ENCODE data around the gene FSD2.

The FSD2 gene

DNA sequence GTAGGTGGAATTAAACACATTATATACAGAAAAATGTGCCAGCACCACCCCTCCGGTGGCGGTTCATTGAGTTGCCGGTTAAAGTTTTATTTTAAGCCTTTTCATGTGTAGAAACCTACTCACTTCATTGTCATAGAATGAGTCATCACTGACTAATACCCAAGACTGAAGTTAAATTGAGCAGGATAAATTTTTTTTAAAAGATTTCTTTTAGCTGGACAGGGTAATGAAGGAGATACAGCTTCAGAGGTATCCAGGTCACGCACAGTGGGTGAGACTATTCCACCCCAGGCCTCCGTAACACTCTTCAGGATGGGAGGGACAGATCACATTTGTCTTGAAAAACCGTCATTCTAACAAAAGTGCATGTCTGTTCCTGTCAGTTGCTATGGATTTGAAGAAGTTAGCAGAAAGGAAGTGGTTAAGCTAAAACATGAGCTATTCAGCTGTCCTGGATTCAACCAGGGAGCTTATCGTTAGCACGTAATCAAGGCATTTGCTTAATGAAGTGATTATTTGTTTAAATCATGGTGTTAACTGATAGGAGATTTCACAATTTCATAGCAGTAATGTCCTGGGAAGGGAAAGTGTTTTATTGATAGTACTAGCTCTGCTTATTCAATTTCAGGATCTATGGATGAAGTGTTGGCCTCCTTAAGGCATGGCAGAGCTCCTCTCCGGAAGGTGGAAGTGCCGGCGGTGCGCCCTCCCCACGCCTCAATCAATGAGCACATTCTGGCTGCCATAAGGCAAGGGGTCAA lies 26.9 kb upstream of the FSD2 start:
- CTCF ChIA-PET: interaction anchor here (0.7 to 1.4 kb wide), 4 partner anchors 18 to 178 kb away, joined by 3 to 7 read pairs (median 4); partner anchors contain the start of gene C15orf40
- peak; percentile 53 for DNase-seq (ENCODE audit: low read depth, low spot score)
- no peak overlapping the region for H3K4me3 ChIP-seq (ENCODE audit: low read depth, low read length)
- POLR2A ChIA-PET: interaction anchor here (1.1 to 1.2 kb wide), 4 partner anchors 19 to 292 kb away, joined by 3 to 4 read pairs (median 4); partner anchors contain the start of genes RAMAC and RPS17
- TF ChIP-seq, protein P1, sequence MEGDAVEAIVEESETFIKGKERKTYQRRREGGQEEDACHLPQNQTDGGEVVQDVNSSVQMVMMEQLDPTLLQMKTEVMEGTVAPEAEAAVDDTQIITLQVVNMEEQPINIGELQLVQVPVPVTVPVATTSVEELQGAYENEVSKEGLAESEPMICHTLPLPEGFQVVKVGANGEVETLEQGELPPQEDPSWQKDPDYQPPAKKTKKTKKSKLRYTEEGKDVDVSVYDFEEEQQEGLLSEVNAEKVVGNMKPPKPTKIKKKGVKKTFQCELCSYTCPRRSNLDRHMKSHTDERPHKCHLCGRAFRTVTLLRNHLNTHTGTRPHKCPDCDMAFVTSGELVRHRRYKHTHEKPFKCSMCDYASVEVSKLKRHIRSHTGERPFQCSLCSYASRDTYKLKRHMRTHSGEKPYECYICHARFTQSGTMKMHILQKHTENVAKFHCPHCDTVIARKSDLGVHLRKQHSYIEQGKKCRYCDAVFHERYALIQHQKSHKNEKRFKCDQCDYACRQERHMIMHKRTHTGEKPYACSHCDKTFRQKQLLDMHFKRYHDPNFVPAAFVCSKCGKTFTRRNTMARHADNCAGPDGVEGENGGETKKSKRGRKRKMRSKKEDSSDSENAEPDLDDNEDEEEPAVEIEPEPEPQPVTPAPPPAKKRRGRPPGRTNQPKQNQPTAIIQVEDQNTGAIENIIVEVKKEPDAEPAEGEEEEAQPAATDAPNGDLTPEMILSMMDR (IDR thresholded peaks at IDR 0.05; ENCODE audit: insufficient read depth, low read length, missing control alignments): no peak

DNA sequence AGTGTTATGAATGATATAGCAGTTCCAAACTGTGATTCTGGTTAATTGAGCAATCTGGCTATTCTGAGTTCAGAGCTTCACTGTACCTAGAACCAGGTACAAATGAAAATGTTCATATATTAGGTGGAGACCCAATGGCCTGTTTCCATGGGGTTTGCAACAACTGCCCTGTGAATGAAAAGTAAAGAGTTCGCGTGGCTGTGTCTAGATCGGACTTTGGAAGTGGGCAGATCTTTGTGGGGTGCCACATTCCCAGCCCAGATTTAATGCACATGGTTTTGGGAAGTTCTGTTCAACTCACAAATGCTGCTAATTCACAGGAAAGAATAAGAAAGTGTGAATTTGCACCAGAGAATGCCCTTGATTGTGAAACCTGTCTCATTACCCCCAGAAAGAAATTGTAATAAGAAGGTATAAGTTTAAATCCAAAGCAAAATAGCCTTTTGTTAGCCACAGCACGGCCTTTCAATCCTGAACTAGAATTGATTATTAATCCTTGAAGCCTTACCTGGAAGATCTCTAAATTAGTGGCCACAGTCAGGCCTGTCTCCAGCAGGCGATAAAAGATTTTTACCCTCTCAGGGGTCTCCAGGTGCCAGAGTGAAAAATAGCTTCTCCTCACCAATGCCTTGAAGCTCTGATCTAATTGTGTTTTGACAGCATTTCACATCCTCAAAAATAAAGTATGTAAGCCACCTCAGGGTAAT lies 26.2 kb upstream of the FSD2 start:
- TF ChIP-seq, protein P1 (IDR thresholded peaks at IDR 0.05; ENCODE audit: insufficient read depth, low read length, missing control alignments): no peak
- H3K4me3 ChIP-seq (ENCODE audit: low read depth, low read length): no peak overlapping the region
- CTCF ChIA-PET: interaction anchor here (0.7 to 1.4 kb wide), 4 partner anchors 18 to 179 kb away, joined by 3 to 7 read pairs (median 4); partner anchors contain the start of gene C15orf40
- POLR2A ChIA-PET: interaction anchor here (1.1 to 1.2 kb wide), 4 partner anchors 20 to 292 kb away, joined by 3 to 4 read pairs (median 4); partner anchors contain the start of genes RAMAC and RPS17
- no peak for DNase-seq (ENCODE audit: low read depth, low spot score)

- CTCF ChIA-PET: no interaction called here
- H3K4me3 ChIP-seq (ENCODE audit: low read depth, low read length): no peak overlapping the region
- TF ChIP-seq, protein P1 (IDR thresholded peaks at IDR 0.05; ENCODE audit: insufficient read depth, low read length, missing control alignments): no peak
- DNase-seq (ENCODE audit: low read depth, low spot score): no peak
- POLR2A ChIA-PET: no interaction called here
These were observed 24.7 kb upstream of the FSD2 start for GRCh38 chr15:82830427-82831173.

DNA sequence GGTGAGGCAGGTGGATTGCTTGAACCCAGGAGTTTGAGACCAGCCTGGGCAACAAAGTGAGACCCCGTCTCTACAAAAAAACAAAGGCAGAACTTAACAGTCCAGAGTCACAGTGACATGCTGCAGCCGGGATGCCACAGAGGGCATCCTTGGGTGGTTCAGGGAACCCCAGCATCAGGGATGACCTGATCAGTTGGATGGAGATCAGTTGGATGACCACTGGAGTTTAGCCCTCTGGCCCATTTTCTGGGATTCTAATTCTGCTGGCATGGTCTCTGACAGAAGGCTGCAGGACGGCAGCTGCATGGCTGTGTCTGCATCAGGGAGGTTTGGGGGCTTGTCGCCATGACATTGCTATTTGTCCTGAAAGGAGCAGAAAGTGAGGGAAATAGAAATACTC lies 23.4 kb upstream of the FSD2 start:
- H3K4me3 ChIP-seq (ENCODE audit: low read depth, low read length): no peak overlapping the region
- no peak for DNase-seq (ENCODE audit: low read depth, low spot score)
- POLR2A ChIA-PET: no interaction called here
- TF ChIP-seq, protein P1 (IDR thresholded peaks at IDR 0.05; ENCODE audit: insufficient read depth, low read length, missing control alignments): no peak
- CTCF ChIA-PET: no interaction called here

DNA sequence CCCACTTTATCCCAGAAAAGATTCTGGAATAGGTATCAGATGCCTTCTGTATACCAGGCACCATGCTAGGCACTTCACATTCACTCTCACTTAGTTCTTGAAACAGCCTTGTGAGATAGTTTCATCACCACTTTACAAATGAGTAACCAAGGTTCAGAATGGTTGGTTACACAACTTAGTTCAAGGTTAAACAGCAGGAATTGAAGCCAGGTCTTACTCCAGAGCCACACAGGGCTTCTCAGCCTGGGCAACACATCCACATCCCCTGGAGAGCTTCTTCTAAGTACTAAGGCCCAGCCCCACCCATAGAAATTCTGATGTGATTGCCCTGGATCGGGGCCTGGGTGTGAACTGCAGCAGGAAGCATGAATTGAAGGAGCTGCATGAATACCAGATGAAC lies 22.2 kb upstream of the FSD2 start:
- POLR2A ChIA-PET: no interaction called here
- H3K4me3 ChIP-seq (ENCODE audit: low read depth, low read length): no peak overlapping the region
- TF ChIP-seq, protein P1 (IDR thresholded peaks at IDR 0.05; ENCODE audit: insufficient read depth, low read length, missing control alignments): no peak
- DNase-seq (ENCODE audit: low read depth, low spot score): no peak
- CTCF ChIA-PET: no interaction called here

Measured in AG04449 (cell line).